PC-9 (cell line): ENCODE measurements around the gene BRF1.

Experiments used
- CTCF ChIP-seq: fragments of 200-600 bp; sonication (generic); conservative IDR thresholded peaks from 2 replicates; pipeline ENCODE4 v1.6.1; 2017; ENCODE audit warnings: mixed run types, antibody characterized with exemption, mild to moderate bottlenecking, moderate library complexity
- EZH2 ChIP-seq: fragments of 200-600 bp; sonication (generic); IDR thresholded peaks from 2 replicates; pipeline ENCODE4 v1.8.0; 2017; ENCODE audit warnings: antibody characterized with exemption, low read depth

GRCh38 chr14:105335735-105336476 is 35.1 kb upstream of the BRF1 start:
- TF ChIP-seq CTCF (no peak), EZH2 (no peak)
